K562 (cell line): ENCODE data around the gene TYSND1. TPM values are rescaled to one million over a fixed set of nuclear protein-coding genes. Genes with fewer than 3 reads are reported as not detected.

ENCODE experiments used
- ATAC-seq: fragments of 200-7000 bp; cut with Tn5 transposase; 3 replicates; pipeline ENCODE4 v1.9.1; 2020; ENCODE audit warnings: moderate library complexity
- BruUV-seq: library from RNA; stranded (reverse); fragments of 400-500 nt; replicated peaks from 2 replicates; lab custom pipeline; 2021; lab: Mats Ljungman, UMichigan
- CTCF ChIA-PET: fragments of 300-600 bp; formaldehyde crosslinking; extraction: SDS; loops from one replicate; lab custom pipeline; 2021; ENCODE audit warnings: low intra/inter-chr PET ratio; lab: Yijun Ruan, JAX
- POLR2A ChIA-PET: fragments of 300-600, 350-650 bp; sonication (Branson Sonifier 250); formaldehyde crosslinking; extraction: SDS; loops from one replicate; lab custom pipeline; 2021; ENCODE audit warnings: antibody characterized with exemption, inconsistent platforms; lab: Yijun Ruan, JAX
- DNase-seq, 4 experiments: peaks; one replicate each; pipeline versions ENCODE4 v3.0.0 to v3.0.0-alpha.2; 2011 to 2018; ENCODE audit warnings: low spot score in 3 of 4, mixed read lengths in 3 of 4; ENCODE audit errors: extremely low read depth in 1 of 4
- FAIRE-seq: peaks from 2 replicates; lab custom pipeline; 2011; peaks lifted over from hg19 to GRCh38; lab: Jason Lieb, UNC
- H2AFZ ChIP-seq: 2 replicates; pipeline ENCODE4 v1.6.0; 2011; ENCODE audit warnings: low read depth, low read length, control low read depth, inconsistent platforms
- H3K27ac ChIP-seq: fragments of 200-600 bp; 3 replicates; pipeline ENCODE4 v1.8.0; 2011; ENCODE audit warnings: low read depth, mild to moderate bottlenecking, control low read depth, inconsistent platforms, low read length, moderate library complexity, mixed read lengths; ENCODE audit errors: extremely low read depth
- H3K27me3 ChIP-seq, 2 experiments: fragments of 300-600 bp in 1 of 2; 2 replicates in 1 of 2; 3 replicates in 1 of 2; pipeline versions ENCODE4 v1.6.0 to v1.8.0; 2011; ENCODE audit warnings: inconsistent platforms in 2 of 2, low read length in 2 of 2, mild to moderate bottlenecking in 1 of 2, mixed read lengths in 1 of 2, moderate library complexity in 1 of 2; ENCODE audit not compliant: control insufficient read depth in 2 of 2, insufficient read depth in 2 of 2
- H3K36me3 ChIP-seq: fragments of 300-600 bp; 3 replicates; pipeline ENCODE4 v1.8.0; 2011; ENCODE audit warnings: mild to moderate bottlenecking, low read length, inconsistent platforms; ENCODE audit not compliant: control insufficient read depth, insufficient read depth
- H3K4me1 ChIP-seq, 2 experiments: fragments of 200-600 bp in 1 of 2; replicated peaks in 1 of 2; 2 replicates in 1 of 2; 3 replicates in 1 of 2; pipeline versions ENCODE4 v1.5.1 to v1.8.0; 2011; ENCODE audit warnings: inconsistent platforms in 2 of 2, low read length in 2 of 2, mild to moderate bottlenecking in 1 of 2, mixed read lengths in 1 of 2, moderate library complexity in 1 of 2; ENCODE audit not compliant: control insufficient read depth in 2 of 2, insufficient read depth in 2 of 2
- H3K4me2 ChIP-seq: 2 replicates; pipeline ENCODE4 v1.6.1; 2011; ENCODE audit warnings: low read length, control low read depth, inconsistent platforms, mixed read lengths; ENCODE audit not compliant: insufficient read depth
- H3K4me3 ChIP-seq: fragments of 200-600 bp; sonication (generic), shearing (Covaris generic); 2 replicates; pipeline ENCODE4 v1.5.1; 2016; ENCODE audit warnings: control low read depth, inconsistent platforms
- H3K79me2 ChIP-seq: fragments of 200-600 bp; 3 replicates; pipeline ENCODE4 v1.8.0; 2011; ENCODE audit warnings: low read length, inconsistent platforms; ENCODE audit not compliant: control insufficient read depth, insufficient read depth
- H3K9ac ChIP-seq, 2 experiments: 2 replicates each; pipeline versions ENCODE4 v1.6.0 to v1.6.1; 2011; ENCODE audit warnings: low read depth in 2 of 2, low read length in 2 of 2, control low read depth in 1 of 2, inconsistent platforms in 1 of 2, mild to moderate bottlenecking in 1 of 2, mixed read lengths in 1 of 2; ENCODE audit not compliant: insufficient read depth in 1 of 2
- H3K9me1 ChIP-seq: one replicate; pipeline ENCODE4 v1.6.0; 2011; ENCODE audit warnings: inconsistent platforms, mild to moderate bottlenecking, low read length, moderate library complexity; ENCODE audit not compliant: control insufficient read depth, insufficient read depth
- H3K9me3 ChIP-seq: replicated peaks from 2 replicates; pipeline ENCODE4 v1.5.1; 2011; ENCODE audit warnings: low read depth, low read length, inconsistent platforms; ENCODE audit not compliant: control insufficient read depth, insufficient read depth
- H4K20me1 ChIP-seq: replicated peaks from 2 replicates; pipeline ENCODE4 v1.6.1; 2011; ENCODE audit warnings: low read length, inconsistent platforms, mixed read lengths; ENCODE audit not compliant: control insufficient read depth, insufficient read depth
- ARHGAP35 ChIP-seq: fragments of 450-650 bp; IDR thresholded peaks from 2 replicates; pipeline ENCODE4 v1.6.1; 2018; ENCODE audit not compliant: partially characterized antibody
- BRCA1 ChIP-seq, 2 experiments: fragments of 450-650 bp in 1 of 2; sonication (generic) in 1 of 2; formaldehyde crosslinking in 1 of 2; IDR thresholded peaks; 2 replicates each; pipeline versions ENCODE4 v1.5.0 to v1.6.1; 2017 to 2020; ENCODE audit warnings: mild to moderate bottlenecking in 1 of 2, missing genetic modification reagents in 1 of 2
- GATA2 ChIP-seq: sonication (generic); formaldehyde crosslinking; IDR thresholded peaks from 2 replicates; pipeline ENCODE4 v1.4.0; 2020; ENCODE audit warnings: mild to moderate bottlenecking, missing genetic modification reagents
- MBD2 ChIP-seq: sonication (generic); IDR thresholded peaks from 2 replicates; pipeline ENCODE4 v1.6.1; 2016; ENCODE audit warnings: low read depth, borderline replicate concordance
- MLLT1 ChIP-seq, 2 experiments: fragments of 450-650 bp; IDR thresholded peaks; 2 replicates each; pipeline ENCODE4 v1.6.1; 2016
- NONO ChIP-seq, 2 experiments: fragments of 200-400 bp in 1 of 2; fragments of 450-650 bp in 1 of 2; formaldehyde crosslinking in 1 of 2; IDR thresholded peaks; 2 replicates each; pipeline ENCODE4 v1.6.1; 2017; ENCODE audit warnings: low read depth in 2 of 2, mild to moderate bottlenecking in 2 of 2, moderate library complexity in 2 of 2, low read length in 1 of 2
- POLR2H ChIP-seq: IDR thresholded peaks from 2 replicates; pipeline ENCODE4 v1.6.1; 2016; ENCODE audit warnings: missing genetic modification characterization, low read depth, mild to moderate bottlenecking, control low read depth, missing compliant biosample characterization, moderate library complexity
- RBM15 ChIP-seq: fragments of 200-400 bp; formaldehyde crosslinking; IDR thresholded peaks from 2 replicates; pipeline ENCODE4 v1.6.1; 2018; ENCODE audit warnings: mild to moderate bottlenecking, low read length, moderate library complexity; ENCODE audit not compliant: insufficient read depth
- ZNF3 ChIP-seq: fragments of 250-450 bp; sonication (Bioruptor Pico); IDR thresholded peaks from 2 replicates; pipeline ENCODE4 v1.5.0; 2021; ENCODE audit warnings: mild to moderate bottlenecking, moderate library complexity
- ZNF583 ChIP-seq: fragments of 250-450 bp; sonication (Bioruptor Pico); IDR thresholded peaks from 2 replicates; pipeline ENCODE4 v1.4.0; 2020
- ZNF717 ChIP-seq: fragments of 250-450 bp; sonication (Bioruptor Pico); IDR thresholded peaks from 2 replicates; pipeline ENCODE4 v1.5.0; 2021
- WGBS: fragments of 100-300 bp; shearing (Covaris generic); methylation state at CpG from one replicate; pipeline ENCODE4 v1.1.6; 2016; ENCODE audit warnings: low coverage, mixed read lengths; ENCODE audit not compliant: insufficient coverage; ENCODE audit errors: missing lambda C conversion rate; 5-methylcytosine and 5-hydroxymethylcytosine counted together
- in situ Hi-C: fragments of 300-500 bp; cut with MboI; formaldehyde crosslinking; loops from 4 replicates; pipeline ENCODE4 v1.15.0; 2018; ENCODE audit warnings: inconsistent platforms, mixed read lengths
- intact Hi-C: fragments of 100-400 bp; cut with micrococcal nuclease; formaldehyde crosslinking; loops from 2 replicates; pipeline ENCODE4 v1.14.2; 2022
- polyA plus RNA-seq, 8 experiments: library from polyadenylated mRNA; depleted of rRNA in 4 of 8; stranded (reverse) in 5 of 8; unstranded in 3 of 8; fragments of >200 nt; fragmentation: Nextera tagmentation in 2 of 8; fragmentation: Illumina TruSeq in 1 of 8; extraction: Ambion mirVana in 2 of 8; extraction: Trizol in 1 of 8; gene quantifications; 2 replicates each; pipeline versions ENCODE4 v1.2.1 to v1.2.3, GENCODE V29; 2011 to 2014; ENCODE audit warnings: inconsistent platforms in 1 of 8, missing spikeins in 1 of 8
- total RNA-seq, 7 experiments: library from RNA; depleted of rRNA in 6 of 7; stranded (reverse); fragments of >200 nt in 6 of 7; fragmentation: Illumina TruSeq in 2 of 7; extraction: Trizol in 2 of 7; gene quantifications; 2 replicates each; pipeline versions ENCODE4 v1.2.1 to v1.2.3, GENCODE V29; 2011 to 2021; ENCODE audit warnings: low replicate concordance in 1 of 7
- TF ChIP-seq, protein P1 (sequence below): fragments of 250-450 bp; sonication (Bioruptor Pico); IDR thresholded peaks from 2 replicates; pipeline ENCODE4 v1.8.0; 2021; ENCODE audit warnings: moderate library complexity, mild to moderate bottlenecking, inconsistent platforms

Gene TYSND1
- total and polyA plus RNA-seq, 9 of the 15 experiments (the other 6 are each of a cell fraction or from before 2014, with no cell fraction given) = 0.60 to 2.0 (median 1.3) TPM

DNA sequence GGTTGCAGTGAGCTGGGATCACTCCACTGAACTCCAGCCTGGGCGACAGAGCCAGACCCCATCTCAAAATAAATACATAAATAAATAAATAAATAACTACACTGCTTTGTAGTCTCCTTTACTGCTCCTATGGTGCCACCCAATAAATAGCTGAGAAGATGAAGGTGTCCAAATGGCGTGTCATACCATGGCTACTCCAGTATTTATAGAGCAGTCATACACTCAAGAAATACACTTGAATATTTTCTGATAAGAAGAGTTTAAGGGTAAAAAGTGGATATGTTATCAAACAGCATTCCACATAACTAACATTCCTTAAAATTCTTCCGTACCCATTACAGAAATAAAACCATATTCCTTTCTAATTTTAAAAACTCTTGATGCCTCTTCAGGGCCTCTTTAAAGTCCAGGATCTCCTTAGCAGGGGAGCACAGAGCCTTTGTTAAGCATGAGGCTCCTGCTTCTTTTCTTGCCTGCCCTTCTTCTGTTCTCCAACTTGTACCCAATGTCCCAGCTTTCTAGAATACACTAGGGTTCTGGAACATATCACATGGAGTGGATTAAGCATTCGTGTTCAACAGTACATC, 31.7 kb upstream of the TYSND1 start:
- Histone ChIP-seq H3K4me3 (no peak overlapping the region), H3K9me1 (no peaks in the 10 kb centered on the region), H3K4me2 (no peak overlapping the region), H2AFZ (no peak overlapping the region), H3K27me3 (peaks cover 3 to 6% of the 10 kb centered on the region in 2 experiments), H3K27ac (no peak overlapping the region), H4K20me1 (no peaks in the 10 kb centered on the region), H3K36me3 (no peaks in the 10 kb centered on the region), H3K79me2 (no peaks in the 10 kb centered on the region), H3K9ac (no peak overlapping the region), H3K9me3 (no peaks in the 10 kb centered on the region), H3K4me1 (peaks cover 0 to 7% of the 10 kb centered on the region in 2 experiments; a peak in 4 of 5 replicates)
- no peak for DNase-seq
- FAIRE-seq = no peak
- ChIA-PET CTCF (interaction anchor here (0.6 kb wide), 1 partner anchor 93 kb away, joined by 3 read pairs; no protein-coding TSS in a partner anchor), POLR2A (interaction anchor here (0.6 to 1.3 kb wide), 2 partner anchors 10 to 19 kb away, joined by 3 to 5 read pairs; no protein-coding TSS in a partner anchor)
- in situ Hi-C loops = no loop called here
- WGBS = 20% methylated on average over 4 of the region's 4 CpGs
- BruUV-seq = no TSS peak
- intact Hi-C loops = no loop called here
- no peak for ATAC-seq
- TF ChIP-seq MBD2 (no peak), ZNF717 (CRISPR knock-in tag) (no peak), NONO (IDR thresholded peaks at IDR 0.05; ENCODE audit: low read depth in 2 of 2, low read length in 1 of 2) (no peak), ARHGAP35 (no peak), GATA2 (CRISPR knock-in tag) (no peak), ZNF583 (CRISPR knock-in tag) (no peak), MLLT1 (IDR thresholded peaks at IDR 0.05) (no peak), POLR2H (no peak), BRCA1 (IDR thresholded peaks at IDR 0.05) (no peak), BRCA1 (CRISPR knock-in tag; IDR thresholded peaks at IDR 0.05) (no peak), ZNF3 (CRISPR knock-in tag) (no peak), RBM15 (no peak)
- TF ChIP-seq, protein P1, sequence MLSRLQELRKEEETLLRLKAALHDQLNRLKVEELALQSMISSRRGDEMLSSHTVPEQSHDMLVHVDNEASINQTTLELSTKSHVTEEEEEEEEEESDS (CRISPR knock-in tag) = no peak
